ENCODE results near the gene ARRDC2. TPM values are rescaled to one million over a fixed set of nuclear protein-coding genes. Genes with fewer than 3 reads are reported as not detected.

The ARRDC2 gene
- total and polyA plus RNA-seq, 9 of the 15 experiments (the other 6 are each of a cell fraction or from before 2014, with no cell fraction given), result 1.9 to 27.4 (median 15.2) TPM

GRCh38 chr19:17999684-18000479 is 8.1 kb upstream of the ARRDC2 start (continued):
- TF ChIP-seq POLR2G (IDR thresholded peaks at IDR 0.05; ENCODE audit: low read depth, low read length) (0 out of 2 replicates have a peak, but pooled peaks have one; percentile 28), ZNF23 (CRISPR knock-in tag; IDR thresholded peaks at IDR 0.05) (no peak), SOX6 (IDR thresholded peaks at IDR 0.05) (peak; percentile 92), ZNF445 (CRISPR knock-in tag; IDR thresholded peaks at IDR 0.05; ENCODE audit: low read depth) (no peak), SP1 (CRISPR knock-in tag; IDR thresholded peaks at IDR 0.05) (peak; percentile 80), RCOR1 (IDR thresholded peaks at IDR 0.05; ENCODE audit: borderline replicate concordance in 1 of 2, low read depth in 2 of 2, low read length in 2 of 2) (peak; percentile 72 to 97), DACH1 (IDR thresholded peaks at IDR 0.05; ENCODE audit: partially characterized antibody) (no peak), XRCC3 (IDR thresholded peaks at IDR 0.05) (no peak), RFX1 (IDR thresholded peaks at IDR 0.05) (no peak), SMAD1 (IDR thresholded peaks at IDR 0.05; ENCODE audit: low read depth, low read length, partially characterized antibody) (peak; percentile 61), BRD4 (IDR thresholded peaks at IDR 0.05) (peak; percentile 67; the same call in 1 of the 2 replicates), MYC (IDR thresholded peaks at IDR 0.05; ENCODE audit: low read depth, low read length) (peak; percentile 51; the same call in 1 of the 2 replicates), MYC (CRISPR knock-in tag; IDR thresholded peaks at IDR 0.05; ENCODE audit: borderline replicate concordance, low read depth) (no peak), THRAP3 (IDR thresholded peaks at IDR 0.05; ENCODE audit: borderline replicate concordance) (0 out of 2 replicates have a peak, but pooled peaks have one; percentile 11), PTBP1 (IDR thresholded peaks at IDR 0.05; ENCODE audit: low read depth, low read length) (peak; percentile 77; the same call in 1 of the 2 replicates), CREM (IDR thresholded peaks at IDR 0.05; ENCODE audit: low read depth) (peak; percentile 84), SMARCE1 (IDR thresholded peaks at IDR 0.05) (peak; percentile 93), CHD4 (IDR thresholded peaks at IDR 0.05; ENCODE audit: insufficient read depth, insufficient replicate concordance, low read depth, low read length, poor library complexity, severe bottlenecking) (peak; percentile 92), ZNF239 (CRISPR knock-in tag; IDR thresholded peaks at IDR 0.05) (no peak), ZNF431 (CRISPR knock-in tag; IDR thresholded peaks at IDR 0.05) (no peak), HDAC8 (tag; IDR thresholded peaks at IDR 0.05) (no peak), CBX1 (IDR thresholded peaks at IDR 0.05; ENCODE audit: low read depth) (peak; percentile 96), BHLHE40 (IDR thresholded peaks at IDR 0.05; ENCODE audit: low read length) (peak; percentile 76), GABPB1 (CRISPR knock-in tag; IDR thresholded peaks at IDR 0.05) (peak; percentile 35; the same call in 1 of the 2 replicates), L3MBTL2 (IDR thresholded peaks at IDR 0.05) (peak; percentile 28; the same call in 1 of the 2 replicates), CBFB (CRISPR knock-in tag; IDR thresholded peaks at IDR 0.05) (no peak), TRIM24 (IDR thresholded peaks at IDR 0.05) (peak; percentile 81 to 82), NR2C2 (CRISPR knock-in tag; IDR thresholded peaks at IDR 0.05) (no peak), NR2C2 (tag; IDR thresholded peaks at IDR 0.05) (no peak)
- TF ChIP-seq, protein P1, sequence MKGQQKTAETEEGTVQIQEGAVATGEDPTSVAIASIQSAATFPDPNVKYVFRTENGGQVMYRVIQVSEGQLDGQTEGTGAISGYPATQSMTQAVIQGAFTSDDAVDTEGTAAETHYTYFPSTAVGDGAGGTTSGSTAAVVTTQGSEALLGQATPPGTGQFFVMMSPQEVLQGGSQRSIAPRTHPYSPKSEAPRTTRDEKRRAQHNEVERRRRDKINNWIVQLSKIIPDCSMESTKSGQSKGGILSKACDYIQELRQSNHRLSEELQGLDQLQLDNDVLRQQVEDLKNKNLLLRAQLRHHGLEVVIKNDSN (CRISPR knock-in tag; IDR thresholded peaks at IDR 0.05), result no peak
